Neural crest cell (in vitro differentiated cells): ENCODE data around the gene FBXL4. TPM values are rescaled to one million over a fixed set of nuclear protein-coding genes. Genes with fewer than 3 reads are reported as not detected.

Source experiments
- DNase-seq: peaks from one replicate; pipeline ENCODE4 v3.0.0; 2021; ENCODE audit warnings: low read depth, mixed read lengths, low spot score
- H3K27ac Mint-ChIP-seq: one replicate; pipeline ENCODE4 v1.8.0; 2021; ENCODE audit warnings: mild to moderate bottlenecking, mixed read lengths; ENCODE audit not compliant: unreplicated experiment
- H3K27me3 Mint-ChIP-seq: 2 replicates; pipeline ENCODE4 v1.8.0; 2021; ENCODE audit warnings: low read depth, mild to moderate bottlenecking, mixed read lengths
- H3K36me3 Mint-ChIP-seq: 2 replicates; pipeline ENCODE4 v1.8.0; 2021; ENCODE audit warnings: low read depth, mild to moderate bottlenecking, mixed read lengths
- H3K4me1 Mint-ChIP-seq: 2 replicates; pipeline ENCODE4 v1.8.0; 2021; ENCODE audit warnings: mixed read lengths
- H3K4me3 Mint-ChIP-seq: one replicate; pipeline ENCODE4 v1.8.0; 2021; ENCODE audit warnings: mild to moderate bottlenecking, mixed read lengths
- H3K9me3 Mint-ChIP-seq: 2 replicates; pipeline ENCODE4 v1.8.0; 2021; ENCODE audit warnings: mixed read lengths
- CTCF ChIP-seq: fragments of 200-600 bp; sonication (generic); conservative IDR thresholded peaks from 2 replicates; pipeline ENCODE4 v1.5.0; 2021; ENCODE audit warnings: antibody characterized with exemption, mild to moderate bottlenecking
- total RNA-seq: library from RNA; stranded (reverse); gene quantifications from 2 replicates; pipeline ENCODE4 v1.2.1, GENCODE V29; 2021

Gene FBXL4
- total RNA-seq, 1 donor from 2014 or later = 10.2 TPM

- TF ChIP-seq CTCF = no peak
- Mint-ChIP-seq H3K9me3 (no peaks in the 10 kb centered on the region), H3K27ac (no peak overlapping the region), H3K27me3 (no peaks in the 10 kb centered on the region), H3K4me3 (no peak overlapping the region), H3K36me3 (no peaks in the 10 kb centered on the region), H3K4me1 (peaks cover 5% of the 10 kb centered on the region)
- DNase-seq = no peak
Observed at GRCh38 chr6:98959631-98960030, 11.9 kb upstream of the FBXL4 start.

DNA sequence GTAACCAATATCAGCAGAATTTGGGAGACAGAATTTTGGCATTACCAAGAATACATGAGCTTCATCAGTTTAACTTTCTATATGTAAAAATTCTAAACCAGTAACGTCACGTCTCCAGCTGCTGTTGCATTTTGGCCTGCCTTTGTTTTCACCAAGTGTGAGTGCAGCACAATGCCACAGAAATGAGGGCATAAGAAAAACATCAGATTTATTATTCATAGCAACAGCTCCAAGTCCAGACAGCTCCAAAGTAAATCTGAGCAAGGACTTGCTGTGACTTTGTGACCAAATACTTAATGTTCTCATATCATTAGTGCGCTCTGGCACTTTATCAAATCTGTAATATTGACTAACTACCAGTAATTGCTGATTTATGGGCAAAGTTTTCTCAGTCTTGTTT, 11.0 kb upstream of the FBXL4 start:
- no peaks in the 10 kb centered on the region for H3K9me3 Mint-ChIP-seq
- no peaks in the 10 kb centered on the region for H3K36me3 Mint-ChIP-seq

GRCh38 chr6:98957450-98957849, 9.7 kb upstream of the FBXL4 start:
- Mint-ChIP-seq H3K4me1 (no peaks in the 10 kb centered on the region), H3K4me3 (no peak overlapping the region), H3K27me3 (no peaks in the 10 kb centered on the region), H3K27ac (no peak overlapping the region), H3K9me3 (no peaks in the 10 kb centered on the region), H3K36me3 (no peaks in the 10 kb centered on the region)
- DNase-seq = no peak
- no peak for TF ChIP-seq CTCF

More for the DNA sequence above, 11.0 kb upstream of the FBXL4 start:
- no peak for DNase-seq
- Mint-ChIP-seq H3K27me3 (no peaks in the 10 kb centered on the region), H3K4me1 (peaks cover 5% of the 10 kb centered on the region), H3K27ac (no peak overlapping the region), H3K4me3 (no peak overlapping the region)
- TF ChIP-seq CTCF = no peak

GRCh38 chr6:98949589-98949988, 1.8 kb upstream of the FBXL4 start:
- H3K36me3 Mint-ChIP-seq = no peaks in the 10 kb centered on the region
- no peak overlapping the region for H3K27ac Mint-ChIP-seq
- peaks cover 12% of the 10 kb centered on the region for H3K9me3 Mint-ChIP-seq
- TF ChIP-seq CTCF = no peak
- peaks cover 19% of the 10 kb centered on the region for H3K4me1 Mint-ChIP-seq
- peak overlapping the region; percentile 76 for H3K4me3 Mint-ChIP-seq
- DNase-seq = no peak
- no peaks in the 10 kb centered on the region for H3K27me3 Mint-ChIP-seq

DNA sequence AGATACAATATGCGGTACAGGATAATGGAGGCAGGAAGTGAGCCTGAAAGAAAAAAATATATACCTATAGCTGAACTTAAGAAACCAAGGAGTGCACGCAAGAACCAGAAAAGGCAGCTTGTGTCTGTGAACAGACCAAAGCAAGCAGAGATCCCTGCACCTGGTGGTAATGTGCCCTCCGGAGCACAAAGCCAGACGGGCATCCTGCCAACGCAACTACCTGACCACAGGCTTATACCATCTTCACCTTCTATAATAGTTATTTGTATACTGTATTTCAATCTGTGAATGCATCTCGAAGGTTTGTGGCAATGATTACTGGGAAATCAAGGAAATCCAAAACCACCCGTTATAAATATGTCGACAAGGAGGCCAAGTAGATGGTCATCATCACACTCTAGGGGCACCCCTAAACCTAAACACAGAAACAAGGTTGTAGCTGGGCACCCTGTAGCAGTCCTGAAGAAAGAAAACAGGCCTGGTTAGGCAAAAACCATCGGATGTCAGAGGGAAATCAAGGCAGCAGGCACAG, 801 bp downstream of the FBXL4 start:
- H3K4me3 Mint-ChIP-seq = peak overlapping the region; percentile 97
- H3K36me3 Mint-ChIP-seq = peaks cover 13% of the 10 kb centered on the region
- peaks cover 19% of the 10 kb centered on the region for H3K4me1 Mint-ChIP-seq
- peaks cover 25% of the 10 kb centered on the region for H3K9me3 Mint-ChIP-seq
- no peak for DNase-seq
- no peaks in the 10 kb centered on the region for H3K27me3 Mint-ChIP-seq
- peak overlapping the region; percentile 25 for H3K27ac Mint-ChIP-seq
- TF ChIP-seq CTCF = no peak
